ENCODE measurements around the gene TMEM139.

DNA sequence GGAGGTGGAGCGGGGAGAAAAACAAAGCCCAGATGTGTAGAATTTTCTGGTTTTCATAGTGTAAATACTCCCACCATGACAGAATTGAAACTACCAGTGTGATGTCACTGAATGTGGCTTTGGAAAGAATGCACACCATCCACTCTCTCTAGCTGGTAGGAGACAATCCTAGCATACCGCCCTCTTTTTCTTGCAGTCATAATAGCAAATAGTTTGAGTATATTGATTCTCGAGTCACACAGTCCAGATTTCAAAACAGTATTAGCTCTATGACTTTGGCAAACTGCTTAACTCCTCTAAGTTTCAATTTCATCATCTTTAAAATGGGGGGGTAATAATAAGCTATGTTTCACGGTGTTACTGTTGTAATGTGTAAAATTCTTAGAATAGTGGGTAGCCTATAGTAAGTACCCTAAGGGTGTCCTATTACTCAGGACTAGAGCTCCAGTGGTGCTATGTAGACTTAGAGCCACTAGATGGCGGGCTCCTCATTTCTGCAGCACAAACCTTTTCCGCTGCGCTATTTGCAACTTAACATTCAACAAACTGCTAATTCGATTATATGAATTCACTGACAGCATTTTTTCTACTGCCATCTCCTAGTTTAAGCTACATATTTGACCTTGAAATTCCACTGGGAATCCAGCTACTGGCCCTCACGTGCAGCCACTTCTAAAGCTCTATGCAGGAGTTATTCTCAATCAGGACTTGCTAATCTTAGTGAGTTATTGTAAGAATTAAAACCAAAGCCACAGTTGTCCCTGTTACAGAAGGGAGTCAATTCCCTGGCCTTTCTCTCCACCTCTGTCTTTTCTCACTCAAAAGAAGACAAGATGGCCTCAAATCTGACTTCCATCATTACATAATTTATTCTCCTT is 44.2 kb upstream of the TMEM139 start:
- TF ChIP-seq, protein P1, sequence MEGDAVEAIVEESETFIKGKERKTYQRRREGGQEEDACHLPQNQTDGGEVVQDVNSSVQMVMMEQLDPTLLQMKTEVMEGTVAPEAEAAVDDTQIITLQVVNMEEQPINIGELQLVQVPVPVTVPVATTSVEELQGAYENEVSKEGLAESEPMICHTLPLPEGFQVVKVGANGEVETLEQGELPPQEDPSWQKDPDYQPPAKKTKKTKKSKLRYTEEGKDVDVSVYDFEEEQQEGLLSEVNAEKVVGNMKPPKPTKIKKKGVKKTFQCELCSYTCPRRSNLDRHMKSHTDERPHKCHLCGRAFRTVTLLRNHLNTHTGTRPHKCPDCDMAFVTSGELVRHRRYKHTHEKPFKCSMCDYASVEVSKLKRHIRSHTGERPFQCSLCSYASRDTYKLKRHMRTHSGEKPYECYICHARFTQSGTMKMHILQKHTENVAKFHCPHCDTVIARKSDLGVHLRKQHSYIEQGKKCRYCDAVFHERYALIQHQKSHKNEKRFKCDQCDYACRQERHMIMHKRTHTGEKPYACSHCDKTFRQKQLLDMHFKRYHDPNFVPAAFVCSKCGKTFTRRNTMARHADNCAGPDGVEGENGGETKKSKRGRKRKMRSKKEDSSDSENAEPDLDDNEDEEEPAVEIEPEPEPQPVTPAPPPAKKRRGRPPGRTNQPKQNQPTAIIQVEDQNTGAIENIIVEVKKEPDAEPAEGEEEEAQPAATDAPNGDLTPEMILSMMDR (IDR thresholded peaks at IDR 0.05), result peak; percentile 86 to 94 (median 91)
- no peak for TF ChIP-seq POLR2A (IDR thresholded peaks at IDR 0.05)
